CD1c-positive myeloid dendritic cell (primary cell): ENCODE data around the gene DNAJB11.
"Not testable (repeated sequence)": the region's sequence is repeated elsewhere in the genome, so short reads cannot be mapped to it uniquely, and the experiment has no call there.

ENCODE experiments used
- DNase-seq: peaks from one replicate; pipeline ENCODE4 v3.0.0-alpha.2; 2016; ENCODE audit errors: extremely low spot score

Gene DNAJB11

GRCh38 chr3:186570096-186570940 lies at the start of gene DNAJB11:
TSS of gene DNAJB11 (plus strand) at chr3:186570720. CDS start at chr3:186570898, 178 bp downstream.
- peak; percentile 99 for DNase-seq

- no peak for DNase-seq
These were observed 49.3 kb upstream of the DNAJB11 start for GRCh38 chr3:186520957-186521842.

GRCh38 chr3:186523022-186523421 lies 47.5 kb upstream of the DNAJB11 start:
- DNase-seq, result no peak

- no peak for DNase-seq
These were observed 47.1 kb upstream of the DNAJB11 start for GRCh38 chr3:186523434-186523833.

- no peak for DNase-seq
These were observed 45.9 kb upstream of the DNAJB11 start for GRCh38 chr3:186524616-186525015.

- DNase-seq, result no peak
These were observed 44.9 kb upstream of the DNAJB11 start for GRCh38 chr3:186525369-186526255.

- no peak for DNase-seq
These were observed 44.3 kb upstream of the DNAJB11 start for GRCh38 chr3:186526256-186526606.

GRCh38 chr3:186529201-186529999 lies 41.1 kb upstream of the DNAJB11 start:
- DNase-seq, result no peak

GRCh38 chr3:186530415-186530814 lies 40.1 kb upstream of the DNAJB11 start:
- DNase-seq, result no peak

GRCh38 chr3:186531694-186532093 lies 38.8 kb upstream of the DNAJB11 start:
- DNase-seq, result not testable (repeated sequence)

GRCh38 chr3:186532598-186533072 lies 37.9 kb upstream of the DNAJB11 start:
- DNase-seq, result peak; percentile 54

GRCh38 chr3:186534113-186534669 lies 36.3 kb upstream of the DNAJB11 start:
- DNase-seq, result peak; percentile 90

GRCh38 chr3:186536883-186537844 lies 33.4 kb upstream of the DNAJB11 start:
- DNase-seq, result peak; percentile 45

- DNase-seq, result no peak
These were observed 31.7 kb upstream of the DNAJB11 start for GRCh38 chr3:186538779-186539178.

- DNase-seq, result peak; percentile 82
These were observed 30.2 kb upstream of the DNAJB11 start for GRCh38 chr3:186540221-186540834.

GRCh38 chr3:186540835-186541226 lies 29.7 kb upstream of the DNAJB11 start:
- DNase-seq, result no peak

GRCh38 chr3:186544281-186544680 lies 26.2 kb upstream of the DNAJB11 start, which contains the start of gene CRYGS:
TSS of gene CRYGS (minus strand) at chr3:186544380. CDS start at chr3:186544326, 54 bp downstream.
- no peak for DNase-seq

- DNase-seq, result no peak
These were observed 21.0 kb upstream of the DNAJB11 start for GRCh38 chr3:186549497-186549896.

- no peak for DNase-seq
These were observed 19.1 kb upstream of the DNAJB11 start for GRCh38 chr3:186551387-186551786.
